ENCODE measurements around the gene OVCA2. TPM values are rescaled to one million over a fixed set of nuclear protein-coding genes. Genes with fewer than 3 reads are reported as not detected.

The OVCA2 gene
- total and polyA plus RNA-seq, 2 donors (not counting 3 experiments of a cell fraction or from before 2014, with no cell fraction given): 41.3 to 84.2 TPM

GRCh38 chr17:2054512-2055291 is 12.9 kb downstream of the OVCA2 start, which contains the start of gene HIC1:
Gene HIC1, plus strand, starts transcription at chr17:2055103. Its CDS starts 1,588 bp downstream, at chr17:2056691.
- H3K9me3 ChIP-seq (replicated peaks; ENCODE audit: control insufficient read depth, insufficient read depth, low read length): no peaks in the 10 kb centered on the region
- H3K27ac ChIP-seq (ENCODE audit: insufficient read depth, low read depth, low read length): peak within 1 kb of the TSS; percentile 64
- BruUV-seq (replicated peaks): no TSS peak
- POLR2A ChIA-PET: interaction anchor here (1.4 to 1.5 kb wide), 2 partner anchors 120 to 190 kb away, joined by 4 to 5 read pairs; no protein-coding TSS in a partner anchor
- peak; percentile 86 for TF ChIP-seq POLR2AphosphoS5 (IDR thresholded peaks at IDR 0.05; ENCODE audit: insufficient read depth, low read depth, low read length)
- TF ChIP-seq, protein P1, sequence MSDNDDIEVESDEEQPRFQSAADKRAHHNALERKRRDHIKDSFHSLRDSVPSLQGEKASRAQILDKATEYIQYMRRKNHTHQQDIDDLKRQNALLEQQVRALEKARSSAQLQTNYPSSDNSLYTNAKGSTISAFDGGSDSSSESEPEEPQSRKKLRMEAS (IDR thresholded peaks at IDR 0.05; ENCODE audit: insufficient read depth, insufficient read length): no peak
- TF ChIP-seq, protein P2, sequence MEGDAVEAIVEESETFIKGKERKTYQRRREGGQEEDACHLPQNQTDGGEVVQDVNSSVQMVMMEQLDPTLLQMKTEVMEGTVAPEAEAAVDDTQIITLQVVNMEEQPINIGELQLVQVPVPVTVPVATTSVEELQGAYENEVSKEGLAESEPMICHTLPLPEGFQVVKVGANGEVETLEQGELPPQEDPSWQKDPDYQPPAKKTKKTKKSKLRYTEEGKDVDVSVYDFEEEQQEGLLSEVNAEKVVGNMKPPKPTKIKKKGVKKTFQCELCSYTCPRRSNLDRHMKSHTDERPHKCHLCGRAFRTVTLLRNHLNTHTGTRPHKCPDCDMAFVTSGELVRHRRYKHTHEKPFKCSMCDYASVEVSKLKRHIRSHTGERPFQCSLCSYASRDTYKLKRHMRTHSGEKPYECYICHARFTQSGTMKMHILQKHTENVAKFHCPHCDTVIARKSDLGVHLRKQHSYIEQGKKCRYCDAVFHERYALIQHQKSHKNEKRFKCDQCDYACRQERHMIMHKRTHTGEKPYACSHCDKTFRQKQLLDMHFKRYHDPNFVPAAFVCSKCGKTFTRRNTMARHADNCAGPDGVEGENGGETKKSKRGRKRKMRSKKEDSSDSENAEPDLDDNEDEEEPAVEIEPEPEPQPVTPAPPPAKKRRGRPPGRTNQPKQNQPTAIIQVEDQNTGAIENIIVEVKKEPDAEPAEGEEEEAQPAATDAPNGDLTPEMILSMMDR (IDR thresholded peaks at IDR 0.05; ENCODE audit: extremely low read depth in 1 of 2, insufficient read depth in 1 of 2, low read depth in 1 of 2, low read length in 2 of 2): peak; percentile 75 to 94
- no peak for TF ChIP-seq MYC (IDR thresholded peaks at IDR 0.05; ENCODE audit: low read depth, low read length)
- TF ChIP-seq JUN (IDR thresholded peaks at IDR 0.05; ENCODE audit: borderline replicate concordance, insufficient read depth, insufficient read length, low read depth): no peak
- peak; percentile 70 for TF ChIP-seq POLR2A (IDR thresholded peaks at IDR 0.05; ENCODE audit: low read depth, low read length)
- no peak for TF ChIP-seq EZH2 (IDR thresholded peaks at IDR 0.05; ENCODE audit: borderline replicate concordance, low read depth, low read length, severe bottlenecking)
- peak; percentile 19 for TF ChIP-seq GATA2 (IDR thresholded peaks at IDR 0.05; ENCODE audit: insufficient read depth, insufficient read length, low read depth, low read length)
- no peak for TF ChIP-seq FOS (IDR thresholded peaks at IDR 0.05; ENCODE audit: borderline replicate concordance, insufficient read depth, low read length)
- CTCF ChIA-PET: interaction anchor here (0.6 to 17.2 kb wide), 48 partner anchors 8 to 361 kb away, joined by 3 to 455 read pairs (median 6); partner anchors contain the start of gene TSR1
- intact Hi-C loops (cut with micrococcal nuclease): loop anchor here (1.0 to 5.0 kb wide), 5 partner anchors 190 to 363 kb away; partner anchors contain the start of genes SGSM2 and TSR1
- peaks cover 2 to 11% of the 10 kb centered on the region in 2 experiments for H3K27me3 ChIP-seq (ENCODE audit: control insufficient read depth in 2 of 2, insufficient read depth in 2 of 2, low read length in 2 of 2)
- FAIRE-seq: peak; percentile 72
- peaks cover 20% of the 10 kb centered on the region for H3K4me1 ChIP-seq (ENCODE audit: control insufficient read depth, extremely low read depth, insufficient read depth, low read length)
- peak; percentile 75 for DNase-seq (ENCODE audit: low read depth, low spot score)
- peak within 1 kb of the TSS; percentile 91 for H3K9ac ChIP-seq (replicated peaks; ENCODE audit: extremely low read depth, insufficient read depth, low read length)
- H3K79me2 ChIP-seq (ENCODE audit: control insufficient read depth, insufficient read depth, low read length): peaks cover 24% of the 10 kb centered on the region
- peak within 1 kb of the TSS; percentile 61 to 74 (median 72) for H3K4me3 ChIP-seq (replicated peaks in 1 of 3; ENCODE audit: insufficient read depth in 1 of 3, low read depth in 1 of 3, low read length in 3 of 3)
- H2AFZ ChIP-seq (ENCODE audit: low read depth, low read length): peak within 1 kb of the TSS; percentile 34
- peaks cover 0 to 3% of the 10 kb centered on the region in 2 experiments for H3K36me3 ChIP-seq (ENCODE audit: control insufficient read depth in 2 of 2, extremely low read depth in 1 of 2, insufficient read depth in 2 of 2, low read length in 2 of 2)
- H3K9me1 ChIP-seq (replicated peaks; ENCODE audit: control insufficient read depth, extremely low read depth, insufficient read depth, low read length): no peaks in the 10 kb centered on the region
- no peaks in the 10 kb centered on the region for H4K20me1 ChIP-seq (replicated peaks; ENCODE audit: control insufficient read depth, extremely low read depth, insufficient read depth, low read length)
- dilution Hi-C loops (cut with MboI; ENCODE audit: extremely low pct_ligation_motif_present, low sequenced_read_pairs): no loop called here
- H3K4me2 ChIP-seq (ENCODE audit: insufficient read depth, low read length): peak within 1 kb of the TSS; percentile 76

All from endothelial cell of umbilical vein (primary cell).